ENCODE data around the gene NUCB2. TPM values are rescaled to one million over a fixed set of nuclear protein-coding genes. Genes with fewer than 3 reads are reported as not detected.
A peak's percentile ranks its signal among the peaks of the same experiment; 100 is the strongest.

Gene NUCB2
- polyA plus RNA-seq, 2 of the 4 experiments (the other 2 are of a cell fraction): 36.7 to 92.5 TPM

DNA sequence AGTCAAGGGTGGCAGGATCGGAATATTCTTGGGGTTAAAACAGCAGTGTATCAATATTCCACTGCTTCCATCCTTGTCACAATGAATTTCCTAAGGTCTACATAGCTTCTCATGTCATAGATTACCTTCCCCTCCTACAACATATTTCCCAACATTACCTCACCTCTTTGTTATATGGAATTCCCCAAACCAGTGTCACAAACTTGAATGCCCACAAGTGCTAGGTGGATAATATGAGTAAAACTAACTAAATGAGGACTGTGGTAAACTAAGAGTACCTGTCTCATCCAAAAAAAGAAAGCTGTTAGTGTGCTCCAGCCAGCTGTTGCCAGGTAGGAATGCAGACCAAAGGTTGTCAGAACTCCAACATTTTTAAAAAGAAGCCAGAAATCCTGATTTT is 17.0 kb upstream of the NUCB2 start:
- Histone ChIP-seq H3K4me3 (no peak overlapping the region), H3K4me2 (no peak overlapping the region), H3K27ac (0 out of 6 replicates have a peak overlapping the region, but pooled peaks of 1 of the 2 experiments have one; percentile 21), H3K9me3 (no peaks in the 10 kb centered on the region), H3K4me1 (peaks cover 32% of the 10 kb centered on the region)
- ATAC-seq (no peak), DNase-seq (ENCODE audit: low read depth in 1 of 2, low spot score in 1 of 2) (no peak), FAIRE-seq (no peak)
- CTCF ChIA-PET: interaction anchor here (1.6 to 1.8 kb wide), 2 partner anchors 30 to 94 kb away, joined by 4 to 6 read pairs; no protein-coding TSS in a partner anchor
- POLR2A ChIA-PET: no interaction called here
- 94% methylated on average over 1 of the region's 1 CpG for WGBS (ENCODE audit: missing lambda C conversion rate)
- TF ChIP-seq HEYL (CRISPR knock-in tag; IDR thresholded peaks at IDR 0.05) (no peak), ZC3H11A (IDR thresholded peaks at IDR 0.05) (no peak)
- TF ChIP-seq, protein P1, sequence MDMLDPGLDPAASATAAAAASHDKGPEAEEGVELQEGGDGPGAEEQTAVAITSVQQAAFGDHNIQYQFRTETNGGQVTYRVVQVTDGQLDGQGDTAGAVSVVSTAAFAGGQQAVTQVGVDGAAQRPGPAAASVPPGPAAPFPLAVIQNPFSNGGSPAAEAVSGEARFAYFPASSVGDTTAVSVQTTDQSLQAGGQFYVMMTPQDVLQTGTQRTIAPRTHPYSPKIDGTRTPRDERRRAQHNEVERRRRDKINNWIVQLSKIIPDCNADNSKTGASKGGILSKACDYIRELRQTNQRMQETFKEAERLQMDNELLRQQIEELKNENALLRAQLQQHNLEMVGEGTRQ (IDR thresholded peaks at IDR 0.05): no peak

DNA sequence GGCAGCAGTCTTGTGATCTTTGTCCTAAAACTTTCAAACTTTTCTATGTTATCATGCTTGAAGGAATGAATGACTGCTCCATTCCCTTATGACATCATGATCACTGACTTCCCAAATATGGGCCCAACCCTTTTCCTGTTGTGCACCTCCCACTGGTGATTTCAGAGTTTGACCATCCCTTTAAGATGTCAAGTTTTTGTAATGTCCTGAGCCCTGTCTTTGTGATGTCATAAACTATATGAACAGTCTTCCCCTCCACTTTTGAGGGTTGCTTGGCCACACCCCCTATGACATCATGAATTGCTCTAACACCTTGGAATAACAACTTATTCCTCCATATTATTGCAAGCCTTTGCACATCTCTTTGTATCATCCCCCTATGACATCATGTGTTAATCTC is 16.5 kb upstream of the NUCB2 start:
- TF ChIP-seq CEBPB (IDR thresholded peaks at IDR 0.05): no peak
- TF ChIP-seq, protein P2, sequence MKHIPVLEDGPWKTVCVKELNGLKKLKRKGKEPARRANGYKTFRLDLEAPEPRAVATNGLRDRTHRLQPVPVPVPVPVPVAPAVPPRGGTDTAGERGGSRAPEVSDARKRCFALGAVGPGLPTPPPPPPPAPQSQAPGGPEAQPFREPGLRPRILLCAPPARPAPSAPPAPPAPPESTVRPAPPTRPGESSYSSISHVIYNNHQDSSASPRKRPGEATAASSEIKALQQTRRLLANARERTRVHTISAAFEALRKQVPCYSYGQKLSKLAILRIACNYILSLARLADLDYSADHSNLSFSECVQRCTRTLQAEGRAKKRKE (CRISPR knock-in tag; IDR thresholded peaks at IDR 0.05; ENCODE audit: low read depth): no peak
- TF ChIP-seq, protein P3, sequence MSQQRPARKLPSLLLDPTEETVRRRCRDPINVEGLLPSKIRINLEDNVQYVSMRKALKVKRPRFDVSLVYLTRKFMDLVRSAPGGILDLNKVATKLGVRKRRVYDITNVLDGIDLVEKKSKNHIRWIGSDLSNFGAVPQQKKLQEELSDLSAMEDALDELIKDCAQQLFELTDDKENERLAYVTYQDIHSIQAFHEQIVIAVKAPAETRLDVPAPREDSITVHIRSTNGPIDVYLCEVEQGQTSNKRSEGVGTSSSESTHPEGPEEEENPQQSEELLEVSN (IDR thresholded peaks at IDR 0.05; ENCODE audit: borderline replicate concordance, low read depth): no peak
- TF ChIP-seq KDM1A (IDR thresholded peaks at IDR 0.05; ENCODE audit: low read depth): no peak
- TF ChIP-seq, protein P1 (IDR thresholded peaks at IDR 0.05): no peak
- no peak for TF ChIP-seq POLR2AphosphoS2 (conservative IDR thresholded peaks at IDR 0.05; ENCODE audit: low read length)
- no peak for TF ChIP-seq BCL3 (IDR thresholded peaks at IDR 0.05)
- TF ChIP-seq EHMT2 (IDR thresholded peaks at IDR 0.05; ENCODE audit: low read depth): no peak
- TF ChIP-seq TFCP2L1 (CRISPR knock-in tag; IDR thresholded peaks at IDR 0.05): no peak
- TF ChIP-seq JUN (IDR thresholded peaks at IDR 0.05): no peak
- TF ChIP-seq NPAS2 (CRISPR knock-in tag; IDR thresholded peaks at IDR 0.05; ENCODE audit: borderline replicate concordance): no peak
- TF ChIP-seq ZSCAN20 (CRISPR knock-in tag; IDR thresholded peaks at IDR 0.05): no peak
- no peak for TF ChIP-seq RFX5 (IDR thresholded peaks at IDR 0.05)
- CTCF ChIA-PET: interaction anchor here (1.0 to 1.8 kb wide), 2 partner anchors 14 to 94 kb away, joined by 4 read pairs; no protein-coding TSS in a partner anchor
- no peak overlapping the region for H3K4me3 ChIP-seq
- DNase-seq (ENCODE audit: low read depth in 1 of 2, low spot score in 1 of 2) (peak in 1 of 2 experiments; percentile 36), FAIRE-seq (no peak), ATAC-seq (no peak)
- H3K4me1 ChIP-seq: peaks cover 32% of the 10 kb centered on the region
- no peak overlapping the region for H3K4me2 ChIP-seq
- H3K9me3 ChIP-seq: no peaks in the 10 kb centered on the region
- H3K27ac ChIP-seq: 0 out of 6 replicates have a peak overlapping the region, but pooled peaks of 1 of the 2 experiments have one; percentile 21
- POLR2A ChIA-PET: no interaction called here

DNA sequence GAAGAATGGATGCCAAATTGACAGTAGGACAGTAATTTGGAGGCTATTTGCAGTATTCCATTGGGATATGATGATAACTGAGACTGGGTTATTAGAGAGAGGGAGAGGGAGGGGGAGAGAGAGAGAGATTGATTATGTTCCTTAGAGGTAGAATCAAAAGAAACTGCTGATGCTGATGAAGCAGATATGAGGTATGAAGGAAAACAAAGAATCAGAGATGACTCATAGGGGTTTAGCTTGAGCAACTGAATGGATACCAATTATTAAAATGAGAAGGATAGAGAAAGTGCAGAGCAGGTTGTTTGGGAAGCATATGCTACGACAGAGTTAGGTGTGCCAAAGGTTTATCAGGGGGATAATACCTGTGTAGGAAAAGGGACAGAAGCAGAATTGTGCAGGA is 12.8 kb upstream of the NUCB2 start:
- ATAC-seq (peak; percentile 32 to 38; a peak in 2 of 6 replicates), DNase-seq (ENCODE audit: low read depth in 1 of 2, low spot score in 1 of 2) (no peak), FAIRE-seq (no peak)
- Histone ChIP-seq H3K9me3 (no peaks in the 10 kb centered on the region), H3K4me3 (no peak overlapping the region), H3K4me2 (no peak overlapping the region), H3K4me1 (peaks cover 7% of the 10 kb centered on the region; the same call in 1 of the 3 replicates), H3K27ac (no peak overlapping the region)
- peak; percentile 49; the same call in 1 of the 2 replicates for TF ChIP-seq FOSL2 (IDR thresholded peaks at IDR 0.05)
- TF ChIP-seq FOSL2 (CRISPR knock-in tag; IDR thresholded peaks at IDR 0.05): peak; percentile 57
- TF ChIP-seq MAFK (IDR thresholded peaks at IDR 0.05; ENCODE audit: partially characterized antibody): peak; percentile 82
- no peak for TF ChIP-seq MAZ (IDR thresholded peaks at IDR 0.05; ENCODE audit: borderline replicate concordance, low read depth, low read length)
- POLR2A ChIA-PET: interaction anchor here (1.4 kb wide), 1 partner anchor 12 kb away, joined by 3 read pairs; no protein-coding TSS in a partner anchor
- CTCF ChIA-PET: interaction anchor here (0.6 kb wide), 1 partner anchor 22 kb away, joined by 4 read pairs; no protein-coding TSS in a partner anchor
- WGBS (ENCODE audit: missing lambda C conversion rate): 65% methylated on average over 1 of the region's 1 CpG
